CD4-positive, CD25-positive, alpha-beta regulatory T cell (primary cell): ENCODE results near the gene USP17L13. TPM values are rescaled to one million over a fixed set of nuclear protein-coding genes. Genes with fewer than 3 reads are reported as not detected.

ENCODE experiments used
- polyA plus RNA-seq, 4 donors: library from polyadenylated mRNA; unstranded; fragments of 300-500 nt; fragmentation: Illumina TruSeq; gene quantifications; one replicate each; pipeline ENCODE4 v1.2.3, GENCODE V29; 2021
- total RNA-seq: library from RNA; stranded (reverse); gene quantifications from one replicate; pipeline ENCODE4 v1.2.3, GENCODE V29; 2022

The USP17L13 gene
- total and polyA plus RNA-seq, 5 donors from 2014 or later: not detected

Other genes starting within 250 kb of the USP17L13 start
- not detected for gene FAM90A26, start 54.5 kb upstream of the USP17L13 start, total RNA-seq
- gene FAM90A26, start 54.5 kb upstream of the USP17L13 start, polyA plus RNA-seq: not detected
- not detected for gene USP17L10, start 14.2 kb upstream of the USP17L13 start, total RNA-seq
- not detected for gene USP17L10, start 14.2 kb upstream of the USP17L13 start, polyA plus RNA-seq
- not detected for gene USP17L11, start 9.5 kb upstream of the USP17L13 start, total RNA-seq
- not detected for gene USP17L11, start 9.5 kb upstream of the USP17L13 start, polyA plus RNA-seq
- not detected for gene USP17L12, start 4.7 kb upstream of the USP17L13 start, total RNA-seq
- not detected for gene USP17L12, start 4.7 kb upstream of the USP17L13 start, polyA plus RNA-seq
- not detected for gene USP17L15, start 9.5 kb downstream of the USP17L13 start, total RNA-seq
- not detected for gene USP17L15, start 9.5 kb downstream of the USP17L13 start, polyA plus RNA-seq
- gene USP17L17, start 19.0 kb downstream of the USP17L13 start, total RNA-seq: not detected
- not detected for gene USP17L17, start 19.0 kb downstream of the USP17L13 start, polyA plus RNA-seq
- gene USP17L18, start 23.7 kb downstream of the USP17L13 start, total RNA-seq: not detected
- not detected for gene USP17L18, start 23.7 kb downstream of the USP17L13 start, polyA plus RNA-seq
- not detected for gene USP17L19, start 28.5 kb downstream of the USP17L13 start, total RNA-seq
- not detected for gene USP17L19, start 28.5 kb downstream of the USP17L13 start, polyA plus RNA-seq
- gene USP17L20, start 33.2 kb downstream of the USP17L13 start, total RNA-seq: not detected
- gene USP17L20, start 33.2 kb downstream of the USP17L13 start, polyA plus RNA-seq: not detected
- not detected for gene USP17L21, start 38.0 kb downstream of the USP17L13 start, total RNA-seq
- gene USP17L21, start 38.0 kb downstream of the USP17L13 start, polyA plus RNA-seq: not detected
- gene USP17L22, start 42.7 kb downstream of the USP17L13 start, total RNA-seq: not detected
- not detected for gene USP17L22, start 42.7 kb downstream of the USP17L13 start, polyA plus RNA-seq
- gene USP17L24, start 100.3 kb downstream of the USP17L13 start, total RNA-seq: not detected
- not detected for gene USP17L24, start 100.3 kb downstream of the USP17L13 start, polyA plus RNA-seq
- not detected for gene USP17L25, start 105.0 kb downstream of the USP17L13 start, total RNA-seq
- not detected for gene USP17L25, start 105.0 kb downstream of the USP17L13 start, polyA plus RNA-seq
- gene USP17L26, start 109.8 kb downstream of the USP17L13 start, total RNA-seq: not detected
- gene USP17L26, start 109.8 kb downstream of the USP17L13 start, polyA plus RNA-seq: not detected
- gene USP17L5, start 114.5 kb downstream of the USP17L13 start, total RNA-seq: not detected
- gene USP17L5, start 114.5 kb downstream of the USP17L13 start, polyA plus RNA-seq: not detected
- not detected for gene USP17L27, start 119.3 kb downstream of the USP17L13 start, total RNA-seq
- not detected for gene USP17L27, start 119.3 kb downstream of the USP17L13 start, polyA plus RNA-seq
- not detected for gene USP17L28, start 124.0 kb downstream of the USP17L13 start, total RNA-seq
- gene USP17L28, start 124.0 kb downstream of the USP17L13 start, polyA plus RNA-seq: not detected
- not detected for gene USP17L29, start 128.7 kb downstream of the USP17L13 start, total RNA-seq
- gene USP17L29, start 128.7 kb downstream of the USP17L13 start, polyA plus RNA-seq: not detected
- gene USP17L30, start 138.2 kb downstream of the USP17L13 start, total RNA-seq: not detected
- not detected for gene USP17L30, start 138.2 kb downstream of the USP17L13 start, polyA plus RNA-seq
- not detected for gene DEFB131A, start 219.5 kb downstream of the USP17L13 start, total RNA-seq
- gene DEFB131A, start 219.5 kb downstream of the USP17L13 start, polyA plus RNA-seq: not detected